ENCODE data around the gene GLRX.

- TF ChIP-seq POLR2A (IDR thresholded peaks at IDR 0.05) (no peak), CTCF (IDR thresholded peaks at IDR 0.05) (no peak)
Measured at GRCh38 chr5:95798048-95798447, 24.5 kb downstream of the GLRX start.

Measured in suprapubic skin (tissue), 3 donors.